ENCODE results near the gene WNT3A.

GRCh38 chr1:228041316-228041715, 34.5 kb downstream of the WNT3A start:
- TF ChIP-seq CTCF (conservative IDR thresholded peaks at IDR 0.05 in 1 of 2, IDR thresholded peaks at IDR 0.05 in 1 of 2; ENCODE audit: extremely low read depth in 1 of 2, insufficient read depth in 1 of 2, low read depth in 1 of 2, low read length in 2 of 2) (no peak), EZH2 (IDR thresholded peaks at IDR 0.05; ENCODE audit: borderline replicate concordance, low read length) (no peak)
